GM21717 (cell line): ENCODE measurements around the gene SLC6A3.
"Not testable (repeated sequence)": the region's sequence is repeated elsewhere in the genome, so short reads cannot be mapped to it uniquely, and the experiment has no call there.

Experiments used
- ATAC-seq: cut with Tn5 transposase; IDR thresholded peaks from one replicate; pipeline ENCODE4 v1.9.1; 2021; ENCODE audit warnings: mild to moderate bottlenecking, moderate library complexity; ENCODE audit not compliant: unreplicated experiment

SLC6A3 gene

GRCh38 chr5:1465117-1465516, 19.9 kb upstream of the SLC6A3 start:
- ATAC-seq, result no peak

GRCh38 chr5:1464511-1464910, 19.3 kb upstream of the SLC6A3 start:
- no peak for ATAC-seq

GRCh38 chr5:1464096-1464446, 18.8 kb upstream of the SLC6A3 start:
- no peak for ATAC-seq

GRCh38 chr5:1463326-1464095, 18.3 kb upstream of the SLC6A3 start:
- ATAC-seq, result no peak

GRCh38 chr5:1462358-1462757, 17.1 kb upstream of the SLC6A3 start:
- ATAC-seq, result no peak

- no peak for ATAC-seq
These were observed 16.2 kb upstream of the SLC6A3 start for GRCh38 chr5:1461396-1461795.

GRCh38 chr5:1460054-1460682, 14.9 kb upstream of the SLC6A3 start:
- ATAC-seq, result no peak

GRCh38 chr5:1459435-1459834, 14.2 kb upstream of the SLC6A3 start:
- ATAC-seq, result not testable (repeated sequence)

- not testable (repeated sequence) for ATAC-seq
These were observed 11.1 kb upstream of the SLC6A3 start for GRCh38 chr5:1456110-1456881.

- ATAC-seq, result no peak
These were observed 8.4 kb upstream of the SLC6A3 start for GRCh38 chr5:1453613-1454012.

- ATAC-seq, result no peak
These were observed 3.9 kb upstream of the SLC6A3 start for GRCh38 chr5:1449081-1449630.

- ATAC-seq, result no peak
These were observed 3.3 kb upstream of the SLC6A3 start for GRCh38 chr5:1448511-1449011.

- ATAC-seq, result no peak
These were observed 2.6 kb upstream of the SLC6A3 start for GRCh38 chr5:1447671-1448361.

GRCh38 chr5:1446602-1447343, 1.5 kb upstream of the SLC6A3 start:
- no peak for ATAC-seq

GRCh38 chr5:1445689-1446601, 705 bp upstream of the SLC6A3 start:
- ATAC-seq, result no peak

- no peak for ATAC-seq
These were observed 665 bp downstream of the SLC6A3 start for GRCh38 chr5:1444361-1445189.

- ATAC-seq, result no peak
These were observed 1.3 kb downstream of the SLC6A3 start for GRCh38 chr5:1443991-1444360.

- ATAC-seq, result no peak
These were observed 2.1 kb downstream of the SLC6A3 start for GRCh38 chr5:1443171-1443570.
